Measurements from ENCODE around the gene C14orf119. TPM values are rescaled to one million over a fixed set of nuclear protein-coding genes. Genes with fewer than 3 reads are reported as not detected.

C14orf119 gene
- total RNA-seq, 1 experiment from 2014 or later, result 39.6 TPM

- no peak for TF ChIP-seq CTCF (IDR thresholded peaks at IDR 0.05; ENCODE audit: unreplicated experiment)
- ChIA-PET CTCF (interaction anchor here (0.7 to 2.0 kb wide), 3 partner anchors 23 to 27 kb away, joined by 3 to 6 read pairs (median 5); no protein-coding TSS in a partner anchor), POLR2A (interaction anchor here (3.2 kb wide), 1 partner anchor 13 kb away, joined by 16 read pairs; no protein-coding TSS in a partner anchor)
- no peak overlapping the region for H3K27ac Mint-ChIP-seq (ENCODE audit: low read depth, unreplicated experiment)
- H3K4me3 Mint-ChIP-seq (ENCODE audit: unreplicated experiment), result no peak overlapping the region
- H3K4me1 Mint-ChIP-seq (ENCODE audit: insufficient read depth, unreplicated experiment), result peaks cover 39% of the 10 kb centered on the region
- no peaks in the 10 kb centered on the region for H3K36me3 Mint-ChIP-seq (ENCODE audit: insufficient read depth, unreplicated experiment)
- no TSS peak for BruUV-seq (replicated peaks)
- DNase-seq (ENCODE audit: unreplicated experiment), result peak; percentile 83
- no peaks in the 10 kb centered on the region for H3K27me3 Mint-ChIP-seq (ENCODE audit: insufficient read depth, unreplicated experiment)
- no peaks in the 10 kb centered on the region for H3K9me3 Mint-ChIP-seq (ENCODE audit: unreplicated experiment)
- intact Hi-C loops (cut with micrococcal nuclease), result no loop called here
These were observed 52.4 kb downstream of the C14orf119 start for GRCh38 chr14:23147676-23148075.

- ChIA-PET POLR2A (interaction anchor here (0.7 kb wide), 1 partner anchor 12 kb away, joined by 3 read pairs; no protein-coding TSS in a partner anchor), CTCF (interaction anchor here (0.7 to 1.6 kb wide), 5 partner anchors 11 to 71 kb away, joined by 3 to 5 read pairs (median 3); no protein-coding TSS in a partner anchor)
- H3K27ac Mint-ChIP-seq (ENCODE audit: low read depth, unreplicated experiment), result no peak overlapping the region
- no peaks in the 10 kb centered on the region for H3K27me3 Mint-ChIP-seq (ENCODE audit: insufficient read depth, unreplicated experiment)
- no peak for DNase-seq (ENCODE audit: unreplicated experiment)
- TF ChIP-seq CTCF (IDR thresholded peaks at IDR 0.05; ENCODE audit: unreplicated experiment), result no peak
- no peak overlapping the region for H3K4me3 Mint-ChIP-seq (ENCODE audit: unreplicated experiment)
- no peaks in the 10 kb centered on the region for H3K36me3 Mint-ChIP-seq (ENCODE audit: insufficient read depth, unreplicated experiment)
- no peaks in the 10 kb centered on the region for H3K9me3 Mint-ChIP-seq (ENCODE audit: unreplicated experiment)
- intact Hi-C loops (cut with micrococcal nuclease), result no loop called here
- BruUV-seq (replicated peaks), result no TSS peak
- H3K4me1 Mint-ChIP-seq (ENCODE audit: insufficient read depth, unreplicated experiment), result peaks cover 42% of the 10 kb centered on the region
These were observed 53.4 kb downstream of the C14orf119 start for GRCh38 chr14:23148591-23149249.

- no peak for DNase-seq (ENCODE audit: unreplicated experiment)
- Mint-ChIP-seq H3K4me3 (ENCODE audit: unreplicated experiment) (no peak overlapping the region), H3K9me3 (ENCODE audit: unreplicated experiment) (no peaks in the 10 kb centered on the region), H3K4me1 (ENCODE audit: insufficient read depth, unreplicated experiment) (peaks cover 48% of the 10 kb centered on the region), H3K27ac (ENCODE audit: low read depth, unreplicated experiment) (no peak overlapping the region), H3K36me3 (ENCODE audit: insufficient read depth, unreplicated experiment) (no peaks in the 10 kb centered on the region), H3K27me3 (ENCODE audit: insufficient read depth, unreplicated experiment) (no peaks in the 10 kb centered on the region)
- intact Hi-C loops (cut with micrococcal nuclease), result no loop called here
- ChIA-PET POLR2A (interaction anchor here (0.6 to 2.2 kb wide), 5 partner anchors 9 to 65 kb away, joined by 3 to 6 read pairs (median 3); no protein-coding TSS in a partner anchor), CTCF (interaction anchor here (0.6 to 1.6 kb wide), 6 partner anchors 10 to 41 kb away, joined by 3 to 5 read pairs (median 3); no protein-coding TSS in a partner anchor)
- no peak for TF ChIP-seq CTCF (IDR thresholded peaks at IDR 0.05; ENCODE audit: unreplicated experiment)
- no TSS peak for BruUV-seq (replicated peaks)
These were observed 54.4 kb downstream of the C14orf119 start for GRCh38 chr14:23149745-23150144.

Other genes with a start within 250 kb of the C14orf119 start
- gene LRP10, start 223.8 kb upstream of the C14orf119 start, total RNA-seq (2022), result 71.0 and 83.1 TPM in 2 replicates
- gene REM2, start 212.3 kb upstream of the C14orf119 start, total RNA-seq (2022), result 0.26 and 0.47 TPM in 2 replicates
- 57.6 and 60.6 TPM in 2 replicates for gene RBM23, start 176.4 kb upstream of the C14orf119 start, total RNA-seq (2022)
- 175 and 201 TPM in 2 replicates for gene PRMT5, start 166.1 kb upstream of the C14orf119 start, total RNA-seq (2022)
- 39.0 and 44.4 TPM in 2 replicates for gene HAUS4, start 138.4 kb upstream of the C14orf119 start, total RNA-seq (2022)
- 82.1 and 138 TPM in 2 replicates for gene AJUBA, start 113.0 kb upstream of the C14orf119 start, total RNA-seq (2022)
- gene C14orf93, start 85.4 kb upstream of the C14orf119 start, total RNA-seq (2022), result 6.1 and 7.1 TPM in 2 replicates
- 162 and 173 TPM in 2 replicates for gene PSMB5, start 60.6 kb upstream of the C14orf119 start, total RNA-seq (2022)
- not detected in 2 replicates for gene PSMB11, start 53.3 kb upstream of the C14orf119 start, total RNA-seq (2022)
- gene CDH24, start 38.0 kb upstream of the C14orf119 start, total RNA-seq (2022), result 2.6 and 4.9 TPM in 2 replicates
- gene ACIN1, start 369 bp upstream of the C14orf119 start, total RNA-seq (2022), result 197 and 213 TPM in 2 replicates
- gene CIROP, start 9.5 kb downstream of the C14orf119 start, total RNA-seq (2022), result not detected in 2 replicates
- gene CEBPE, start 23.8 kb downstream of the C14orf119 start, total RNA-seq (2022), result not detected in 2 replicates
- gene SLC7A8, start 88.2 kb downstream of the C14orf119 start, total RNA-seq (2022), result 1.5 and 2.4 TPM in 2 replicates
- gene RNF212B, start 142.4 kb downstream of the C14orf119 start, total RNA-seq (2022), result not detected in 2 replicates
- gene HOMEZ, start 190.6 kb downstream of the C14orf119 start, total RNA-seq (2022), result 6.6 and 9.3 TPM in 2 replicates
- 7.2 and 7.8 TPM in 2 replicates for gene PPP1R3E, start 207.4 kb downstream of the C14orf119 start, total RNA-seq (2022)
- 41.2 and 42.5 TPM in 2 replicates for gene BCL2L2, start 211.3 kb downstream of the C14orf119 start, total RNA-seq (2022)
- 153 and 167 TPM in 2 replicates for gene PABPN1, start 226.0 kb downstream of the C14orf119 start, total RNA-seq (2022)

Measured in MCF 10A (cell line).